Activated T-helper 1 cell treated with anti-CD3 and anti-CD28 coated beads, Interleukin-12 subunit alpha, Interleukin-12 subunit beta, Interleukin-2, Interleukin-4 antibody, amounts not matched to agents 30 ng/mL and 10 ng/mL and 1 ng/mL, durations not matched to agents 14 hours and 24 hours and 36 hours (primary cell): ENCODE results near the gene SYCE1. TPM values are rescaled to one million over a fixed set of nuclear protein-coding genes. Genes with fewer than 3 reads are reported as not detected.
"Not testable (repeated sequence)": the region's sequence is repeated elsewhere in the genome, so short reads cannot be mapped to it uniquely, and the experiment has no call there.

Experiments used
- DNase-seq: peaks from one replicate; pipeline ENCODE4 v3.0.0; 2021; ENCODE audit warnings: low spot score
- H3K27ac Mint-ChIP-seq: one replicate; pipeline ENCODE4 v1.8.0; 2021; ENCODE audit warnings: mild to moderate bottlenecking, mixed read lengths
- H3K27me3 Mint-ChIP-seq: one replicate; pipeline ENCODE4 v1.8.0; 2022; ENCODE audit warnings: mild to moderate bottlenecking, moderate library complexity, mixed read lengths; ENCODE audit not compliant: insufficient read depth
- H3K36me3 Mint-ChIP-seq: one replicate; pipeline ENCODE4 v1.8.0; 2021; ENCODE audit warnings: low read depth, mixed read lengths
- H3K4me1 Mint-ChIP-seq: one replicate; pipeline ENCODE4 v1.8.0; 2021; ENCODE audit warnings: low read depth, mixed read lengths
- H3K4me3 Mint-ChIP-seq: one replicate; pipeline ENCODE4 v1.8.0; 2021; ENCODE audit warnings: mild to moderate bottlenecking, moderate library complexity, mixed read lengths
- H3K9me3 Mint-ChIP-seq: one replicate; pipeline ENCODE4 v1.8.0; 2021; ENCODE audit warnings: mixed read lengths
- intact Hi-C: fragments of 100-400 bp; cut with micrococcal nuclease; formaldehyde crosslinking; loops from one replicate; pipeline ENCODE4 v1.15.1; 2024
- total RNA-seq: library from RNA; stranded (reverse); gene quantifications from 2 replicates; pipeline ENCODE4 v1.2.3, GENCODE V29; 2022

Gene SYCE1
- total RNA-seq, 1 donor from 2014 or later = 0.34 TPM

DNA sequence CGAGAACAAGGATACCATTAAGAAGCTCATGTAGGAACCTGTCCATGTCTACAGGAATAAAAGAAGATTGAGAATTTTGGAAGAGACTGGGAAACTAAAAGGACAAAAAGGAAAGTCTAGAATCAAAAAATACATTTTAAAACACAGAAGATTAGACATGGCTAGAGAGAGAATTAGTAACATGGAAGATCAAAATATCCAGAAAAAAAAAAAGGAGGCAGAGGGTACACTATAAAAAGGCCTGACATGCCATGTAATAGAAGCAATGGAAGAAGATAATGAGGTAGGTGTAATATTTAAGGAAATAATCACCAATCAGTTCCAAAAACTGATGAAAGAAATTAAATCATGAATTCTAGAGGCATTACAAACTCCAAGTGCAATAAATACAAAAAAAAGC is 8.1 kb upstream of the SYCE1 start:
- H3K4me3 Mint-ChIP-seq, intact Hi-C loops, H3K4me1 Mint-ChIP-seq, H3K27ac Mint-ChIP-seq, H3K36me3 Mint-ChIP-seq, DNase-seq, H3K27me3 Mint-ChIP-seq: not testable (repeated sequence)
- H3K9me3 Mint-ChIP-seq = peaks cover 12% of the 10 kb centered on the region

DNA sequence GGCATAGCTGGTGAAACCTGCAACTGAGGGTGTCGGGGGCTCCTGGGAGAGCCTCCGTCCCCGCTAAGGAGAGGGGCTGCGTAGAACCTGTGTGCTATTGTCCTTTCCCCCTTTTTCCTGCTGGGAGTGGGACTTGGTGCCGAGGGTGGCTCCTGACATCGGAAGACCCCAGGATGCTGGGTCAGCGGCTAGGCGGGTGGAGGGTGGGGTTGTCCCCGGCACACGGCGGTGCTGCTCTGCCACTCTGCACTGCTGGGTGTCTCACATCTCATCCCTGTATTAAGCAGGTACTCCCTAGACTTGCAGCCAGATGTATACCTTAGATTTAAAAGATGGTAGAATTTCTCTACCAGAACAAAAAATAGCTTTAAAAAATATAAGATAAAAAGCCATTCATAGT is 6.7 kb upstream of the SYCE1 start:
- H3K4me3 Mint-ChIP-seq, H3K27ac Mint-ChIP-seq, H3K36me3 Mint-ChIP-seq, H3K4me1 Mint-ChIP-seq, H3K27me3 Mint-ChIP-seq, intact Hi-C loops, DNase-seq: not testable (repeated sequence)
- H3K9me3 Mint-ChIP-seq = peaks cover 12% of the 10 kb centered on the region

DNA sequence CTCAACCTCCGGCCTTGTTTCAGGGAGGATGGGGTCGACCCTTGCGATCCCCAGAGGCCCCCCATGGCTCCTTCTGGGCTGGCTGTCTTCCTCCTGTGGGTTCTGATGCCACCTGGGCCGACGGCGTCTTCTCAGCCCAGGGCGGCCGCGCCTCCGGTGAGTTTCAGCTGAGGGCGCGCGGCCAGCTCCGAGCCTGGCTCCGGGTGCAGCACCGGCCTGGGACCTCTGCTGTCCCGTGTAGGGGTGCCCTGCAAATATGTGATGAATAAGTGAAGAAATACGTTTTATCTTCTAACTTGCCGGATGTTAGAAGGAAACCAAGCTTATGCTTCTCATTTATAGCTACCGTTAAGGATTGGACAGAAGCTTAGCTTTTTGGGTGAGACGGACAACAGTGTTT is 4.4 kb upstream of the SYCE1 start:
- peaks cover 18% of the 10 kb centered on the region for H3K9me3 Mint-ChIP-seq
- intact Hi-C loops, H3K27me3 Mint-ChIP-seq, H3K27ac Mint-ChIP-seq, H3K4me3 Mint-ChIP-seq, H3K4me1 Mint-ChIP-seq, H3K36me3 Mint-ChIP-seq, DNase-seq: not testable (repeated sequence)

GRCh38 chr10:133568831-133569527 is 3.6 kb upstream of the SYCE1 start:
- intact Hi-C loops, H3K27ac Mint-ChIP-seq, H3K4me3 Mint-ChIP-seq, DNase-seq, H3K36me3 Mint-ChIP-seq, H3K4me1 Mint-ChIP-seq, H3K27me3 Mint-ChIP-seq: not testable (repeated sequence)
- peaks cover 23% of the 10 kb centered on the region for H3K9me3 Mint-ChIP-seq

GRCh38 chr10:133568287-133568614 is 2.9 kb upstream of the SYCE1 start:
- intact Hi-C loops = no loop called here
- DNase-seq = no peak
- Mint-ChIP-seq H3K36me3 (no peaks in the 10 kb centered on the region), H3K27me3 (no peaks in the 10 kb centered on the region), H3K27ac (no peak overlapping the region), H3K9me3 (peaks cover 16% of the 10 kb centered on the region), H3K4me1 (no peaks in the 10 kb centered on the region), H3K4me3 (no peak overlapping the region)

DNA sequence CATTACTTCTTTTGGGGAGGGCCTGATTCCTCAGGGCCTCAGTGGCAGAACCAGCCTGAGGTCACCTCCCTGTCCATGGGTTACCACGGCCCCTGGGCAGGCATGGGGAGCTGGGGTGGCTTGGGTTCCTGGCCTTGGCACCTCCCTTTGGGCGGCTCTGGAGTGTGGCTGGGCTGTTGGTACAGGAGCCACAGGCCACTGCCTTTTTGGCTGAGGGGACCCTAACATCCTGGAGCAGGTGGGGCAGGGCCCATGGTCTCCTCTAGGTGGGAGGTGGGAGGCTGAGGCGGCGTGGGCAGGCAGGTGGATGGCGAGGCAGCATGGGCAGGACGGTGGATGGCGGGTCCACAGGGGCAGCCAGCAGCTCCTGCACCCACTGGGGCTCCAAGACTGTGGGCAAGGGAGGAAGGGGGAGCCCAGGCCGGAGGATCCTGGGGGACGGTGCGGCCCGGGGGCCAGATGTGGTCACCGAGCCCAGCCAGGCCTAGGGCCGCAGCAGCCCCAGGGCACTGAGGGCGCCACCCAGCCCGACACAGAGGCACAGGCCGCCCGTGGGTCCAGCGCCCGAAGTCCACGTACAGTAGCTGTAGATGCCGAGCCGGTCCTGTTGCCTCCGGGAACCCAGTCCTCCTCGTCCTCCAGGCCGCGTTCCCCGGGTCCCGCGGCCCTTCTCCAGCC is 2.4 kb upstream of the SYCE1 start:
- Mint-ChIP-seq H3K27ac (no peak overlapping the region), H3K9me3 (peaks cover 11% of the 10 kb centered on the region), H3K27me3 (no peaks in the 10 kb centered on the region), H3K36me3 (no peaks in the 10 kb centered on the region), H3K4me3 (no peak overlapping the region), H3K4me1 (no peaks in the 10 kb centered on the region)
- intact Hi-C loops = no loop called here
- DNase-seq = no peak

DNA sequence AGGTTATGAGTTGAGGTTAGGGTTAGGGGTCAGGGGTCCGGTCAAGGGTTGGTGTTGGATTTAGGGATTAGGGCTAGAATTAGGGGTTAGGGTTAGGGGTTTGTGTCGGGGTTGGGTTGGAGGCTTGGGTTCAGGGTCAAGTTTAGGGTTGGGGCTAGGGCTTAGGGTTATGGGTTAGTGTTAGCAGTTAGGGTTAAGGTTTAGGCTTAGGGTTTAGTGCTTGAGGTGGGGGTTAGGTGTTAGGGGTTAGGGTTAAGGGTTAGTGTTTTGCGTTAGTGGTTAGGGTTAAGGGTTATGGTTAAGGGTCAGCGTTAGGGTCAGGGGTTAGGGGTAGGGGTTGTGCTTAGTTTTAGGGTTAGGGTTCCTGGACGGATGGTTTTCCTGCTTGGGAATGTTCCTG is 1.7 kb upstream of the SYCE1 start:
- no peak overlapping the region for H3K4me3 Mint-ChIP-seq
- DNase-seq = no peak
- peaks cover 11% of the 10 kb centered on the region for H3K9me3 Mint-ChIP-seq
- H3K4me1 Mint-ChIP-seq = no peaks in the 10 kb centered on the region
- no peak overlapping the region for H3K27ac Mint-ChIP-seq
- no peaks in the 10 kb centered on the region for H3K36me3 Mint-ChIP-seq
- no peaks in the 10 kb centered on the region for H3K27me3 Mint-ChIP-seq
- intact Hi-C loops = no loop called here

- no peaks in the 10 kb centered on the region for H3K27me3 Mint-ChIP-seq
- H3K27ac Mint-ChIP-seq = no peak overlapping the region
- no peaks in the 10 kb centered on the region for H3K4me1 Mint-ChIP-seq
- H3K9me3 Mint-ChIP-seq = peaks cover 11% of the 10 kb centered on the region
- no peak for DNase-seq
- H3K36me3 Mint-ChIP-seq = no peaks in the 10 kb centered on the region
- intact Hi-C loops = no loop called here
- no peak overlapping the region for H3K4me3 Mint-ChIP-seq
These were observed 567 bp downstream of the SYCE1 start for GRCh38 chr10:133564816-133565215.

DNA sequence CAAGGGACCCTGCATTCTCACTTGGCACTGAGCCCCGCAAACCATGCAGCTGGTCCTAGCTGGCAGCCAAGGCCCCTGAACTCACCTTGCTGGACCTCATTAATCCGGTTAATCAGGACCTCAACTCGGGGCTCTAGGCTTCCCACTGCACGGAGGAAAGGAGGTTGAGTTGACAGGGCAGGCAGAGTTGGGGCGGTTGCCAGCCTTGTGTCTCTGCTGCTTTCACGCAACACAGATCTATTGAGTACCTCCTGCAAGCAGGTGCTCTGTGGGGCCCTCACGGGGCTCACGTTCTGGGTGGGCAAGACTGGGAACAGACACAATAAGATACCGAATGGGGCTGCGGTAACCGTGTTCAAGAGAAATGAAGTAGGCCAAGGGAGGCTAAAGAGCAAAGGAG is 6.2 kb downstream of the SYCE1 start:
- H3K4me1 Mint-ChIP-seq = no peaks in the 10 kb centered on the region
- H3K27me3 Mint-ChIP-seq = peaks cover 5% of the 10 kb centered on the region

GRCh38 chr10:133557381-133557780 is 8.0 kb downstream of the SYCE1 start:
- Mint-ChIP-seq H3K27ac (no peak overlapping the region), H3K27me3 (peaks cover 5% of the 10 kb centered on the region), H3K36me3 (no peaks in the 10 kb centered on the region), H3K4me1 (no peaks in the 10 kb centered on the region), H3K4me3 (no peak overlapping the region), H3K9me3 (no peaks in the 10 kb centered on the region)
- intact Hi-C loops = no loop called here
- no peak for DNase-seq

More for the DNA sequence above, 6.2 kb downstream of the SYCE1 start:
- Mint-ChIP-seq H3K4me3 (no peak overlapping the region), H3K27ac (no peak overlapping the region), H3K9me3 (no peaks in the 10 kb centered on the region), H3K36me3 (no peaks in the 10 kb centered on the region)
- DNase-seq = no peak
- intact Hi-C loops = no loop called here

GRCh38 chr10:133555521-133555920 is 9.9 kb downstream of the SYCE1 start:
- Mint-ChIP-seq H3K36me3 (no peaks in the 10 kb centered on the region), H3K4me3 (no peak overlapping the region), H3K9me3 (no peaks in the 10 kb centered on the region), H3K4me1 (no peaks in the 10 kb centered on the region), H3K27ac (no peak overlapping the region), H3K27me3 (peaks cover 7% of the 10 kb centered on the region)
- DNase-seq = no peak
- intact Hi-C loops = no loop called here

DNA sequence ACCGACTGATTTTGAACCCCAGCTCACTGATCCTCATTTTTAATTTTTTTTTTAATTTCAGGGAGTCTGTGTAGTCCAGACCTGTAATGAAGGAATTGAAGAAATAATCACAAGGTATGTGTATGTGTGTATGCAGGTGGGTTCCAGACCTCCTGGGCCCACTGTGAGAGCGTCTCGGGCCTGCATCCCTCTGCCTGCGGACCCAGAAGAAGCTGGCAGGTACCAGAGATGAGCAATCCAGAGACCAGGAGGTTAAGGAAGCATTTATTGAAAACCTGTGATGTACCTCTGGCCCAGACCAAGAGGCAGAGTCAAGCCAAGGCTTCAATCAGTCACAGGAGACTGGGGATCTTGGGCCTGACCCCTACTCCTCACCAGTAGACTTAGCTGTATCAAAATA is 10.8 kb downstream of the SYCE1 start:
- H3K27me3 Mint-ChIP-seq = peaks cover 10% of the 10 kb centered on the region
- no peaks in the 10 kb centered on the region for H3K36me3 Mint-ChIP-seq
- intact Hi-C loops = no loop called here
- no peak for DNase-seq
- H3K9me3 Mint-ChIP-seq = no peaks in the 10 kb centered on the region
- no peak overlapping the region for H3K4me3 Mint-ChIP-seq
- H3K27ac Mint-ChIP-seq = no peak overlapping the region
- no peaks in the 10 kb centered on the region for H3K4me1 Mint-ChIP-seq

- Mint-ChIP-seq H3K36me3 (peaks cover 2% of the 10 kb centered on the region), H3K4me1 (no peaks in the 10 kb centered on the region), H3K4me3 (no peak overlapping the region), H3K27ac (no peak overlapping the region), H3K27me3 (peaks cover 8% of the 10 kb centered on the region), H3K9me3 (peaks cover 12% of the 10 kb centered on the region)
- intact Hi-C loops = no loop called here
- no peak for DNase-seq
These were observed 20.9 kb downstream of the SYCE1 start for GRCh38 chr10:133544506-133544905.
